Measurements from ENCODE around the gene TPP2.

DNA sequence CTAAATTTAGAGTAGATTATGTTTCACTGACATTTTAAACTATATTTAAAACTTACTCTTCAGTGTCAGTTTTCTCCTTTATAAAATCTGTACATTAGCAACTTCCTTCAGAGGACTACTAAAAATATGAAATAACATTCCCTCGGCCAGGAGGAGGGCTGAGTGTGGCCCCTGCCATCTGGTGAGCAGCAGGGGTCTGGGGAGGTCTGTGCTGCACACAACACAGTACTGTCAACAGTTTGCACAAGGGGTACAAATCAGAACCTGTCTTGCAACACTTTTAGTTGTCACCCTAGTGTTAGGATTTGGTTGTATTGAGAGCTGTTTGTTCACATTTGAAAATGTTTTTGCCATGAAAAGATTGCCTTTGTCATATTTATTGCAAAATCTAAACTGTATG is 48.9 kb downstream of the TPP2 start:
- TF ChIP-seq, protein P1, sequence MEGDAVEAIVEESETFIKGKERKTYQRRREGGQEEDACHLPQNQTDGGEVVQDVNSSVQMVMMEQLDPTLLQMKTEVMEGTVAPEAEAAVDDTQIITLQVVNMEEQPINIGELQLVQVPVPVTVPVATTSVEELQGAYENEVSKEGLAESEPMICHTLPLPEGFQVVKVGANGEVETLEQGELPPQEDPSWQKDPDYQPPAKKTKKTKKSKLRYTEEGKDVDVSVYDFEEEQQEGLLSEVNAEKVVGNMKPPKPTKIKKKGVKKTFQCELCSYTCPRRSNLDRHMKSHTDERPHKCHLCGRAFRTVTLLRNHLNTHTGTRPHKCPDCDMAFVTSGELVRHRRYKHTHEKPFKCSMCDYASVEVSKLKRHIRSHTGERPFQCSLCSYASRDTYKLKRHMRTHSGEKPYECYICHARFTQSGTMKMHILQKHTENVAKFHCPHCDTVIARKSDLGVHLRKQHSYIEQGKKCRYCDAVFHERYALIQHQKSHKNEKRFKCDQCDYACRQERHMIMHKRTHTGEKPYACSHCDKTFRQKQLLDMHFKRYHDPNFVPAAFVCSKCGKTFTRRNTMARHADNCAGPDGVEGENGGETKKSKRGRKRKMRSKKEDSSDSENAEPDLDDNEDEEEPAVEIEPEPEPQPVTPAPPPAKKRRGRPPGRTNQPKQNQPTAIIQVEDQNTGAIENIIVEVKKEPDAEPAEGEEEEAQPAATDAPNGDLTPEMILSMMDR (IDR thresholded peaks at IDR 0.05), result no peak
- TF ChIP-seq POLR2A (IDR thresholded peaks at IDR 0.05), result no peak

Measured in breast epithelium (tissue), 3 donors.